Activated naive CD4-positive, alpha-beta T cell treated with anti-CD3 and anti-CD28 coated beads, Interleukin-2, amount 50 U/mL, for 72 hours (primary cell): ENCODE measurements around the gene FMNL2. TPM values are rescaled to one million over a fixed set of nuclear protein-coding genes. Genes with fewer than 3 reads are reported as not detected.

ENCODE experiments used
- ATAC-seq, 2 donors: fragments of 150-1000 bp; cut with Tn5 transposase; 2 replicates each; pipeline ENCODE4 v1.10.0; 2021; ENCODE audit warnings: mild to moderate bottlenecking in 2 of 2, moderate library complexity in 2 of 2
- DNase-seq, 2 donors: peaks; one replicate each; pipeline ENCODE4 v3.0.0; 2021 to 2022; ENCODE audit warnings: low spot score in 2 of 2
- H3K27ac Mint-ChIP-seq, 2 donors: one replicate each; pipeline ENCODE4 v1.8.0; 2022; ENCODE audit warnings: mild to moderate bottlenecking in 2 of 2, mixed read lengths in 2 of 2
- H3K36me3 Mint-ChIP-seq, 2 donors: one replicate each; pipeline ENCODE4 v1.8.0; 2022; ENCODE audit warnings: mixed read lengths in 2 of 2
- H3K9me3 Mint-ChIP-seq, 2 donors: one replicate each; pipeline ENCODE4 v1.8.0; 2022; ENCODE audit warnings: mixed read lengths in 2 of 2
- total RNA-seq, 2 donors: library from RNA; stranded (reverse); gene quantifications; one replicate each; pipeline ENCODE4 v1.2.3, GENCODE V29; 2022

The FMNL2 gene
- total RNA-seq, 2 donors from 2014 or later: 0.34 to 8.0 TPM

GRCh38 chr2:152406836-152407161 is 71.8 kb downstream of the FMNL2 start:
- DNase-seq (no peak), ATAC-seq (no peak)
- Mint-ChIP-seq H3K9me3 (no peaks in the 10 kb centered on the region), H3K27ac (peak overlapping the region in 1 of 2 donors; percentile 65), H3K36me3 (no peaks in the 10 kb centered on the region)

DNA sequence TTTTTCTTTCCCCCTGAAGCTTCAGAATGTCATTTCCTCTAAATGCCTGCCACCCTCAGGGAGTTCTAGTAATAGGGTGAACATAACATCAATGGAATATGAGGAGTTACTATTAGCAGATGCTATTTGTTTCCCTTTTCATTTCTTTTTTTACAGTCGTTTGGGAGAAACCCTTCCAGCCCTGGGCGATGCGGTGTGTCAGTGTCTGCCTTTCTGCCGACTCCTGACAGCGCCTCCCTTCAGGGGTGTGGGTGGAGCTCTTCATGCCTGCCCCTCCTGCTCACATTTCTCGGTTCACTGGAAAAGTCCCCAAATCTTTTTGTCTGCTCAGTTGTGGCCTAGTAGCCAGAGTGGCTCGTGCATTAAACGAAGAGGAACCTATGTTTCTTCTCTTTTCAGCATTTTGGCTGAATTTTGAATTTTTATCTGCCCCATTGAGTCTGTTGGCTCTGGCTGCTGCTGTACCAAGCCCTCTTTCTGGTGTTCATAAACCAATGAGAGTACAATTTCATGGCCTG is 72.3 kb downstream of the FMNL2 start:
- Mint-ChIP-seq H3K36me3 (no peaks in the 10 kb centered on the region), H3K27ac (peak overlapping the region in 1 of 2 donors; percentile 65), H3K9me3 (no peaks in the 10 kb centered on the region)
- DNase-seq (no peak), ATAC-seq (peak; percentile 40 to 70)

DNA sequence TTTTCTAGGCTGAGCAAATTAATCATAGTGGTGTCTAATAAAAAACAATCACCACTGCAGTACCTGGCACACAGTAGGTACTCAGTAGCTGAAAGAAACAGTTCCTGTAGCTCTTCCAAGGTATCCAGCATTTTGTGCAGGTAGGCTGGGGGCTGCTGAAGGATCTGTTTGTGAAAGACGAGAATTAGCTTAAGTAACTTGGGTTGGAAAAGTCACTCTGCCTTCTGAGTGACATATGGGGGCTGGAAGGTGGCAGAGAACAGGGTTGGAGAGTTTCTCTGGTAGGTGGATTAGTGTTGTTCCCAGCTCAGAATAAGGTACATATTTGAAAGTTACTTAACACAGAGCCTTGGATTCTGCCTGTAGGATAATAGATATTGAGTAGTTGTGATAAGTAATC is 72.8 kb downstream of the FMNL2 start:
- ATAC-seq (no peak), DNase-seq (no peak)
- Mint-ChIP-seq H3K36me3 (no peaks in the 10 kb centered on the region), H3K9me3 (no peaks in the 10 kb centered on the region), H3K27ac (peak overlapping the region in 1 of 2 donors; percentile 65)

DNA sequence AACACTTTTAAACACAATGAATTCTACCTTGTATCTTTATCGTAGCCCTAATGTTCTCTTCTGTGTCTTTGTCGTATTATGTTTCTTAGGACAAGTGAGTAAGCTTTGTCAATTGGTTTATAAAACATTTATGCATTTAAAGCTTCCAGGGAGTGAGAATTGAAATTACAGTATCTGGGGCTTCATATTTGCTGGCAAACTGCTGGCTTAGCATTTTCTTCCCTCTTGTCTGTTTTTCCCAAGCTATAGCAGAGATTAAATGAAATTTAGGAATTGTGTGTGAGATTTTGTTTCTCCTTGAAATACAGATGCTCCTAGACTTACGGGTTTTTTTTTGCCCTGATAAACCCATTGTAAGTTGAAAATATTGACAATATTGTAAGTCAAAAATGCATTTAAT is 73.3 kb downstream of the FMNL2 start:
- DNase-seq: no peak
- H3K27ac Mint-ChIP-seq: no peak overlapping the region

DNA sequence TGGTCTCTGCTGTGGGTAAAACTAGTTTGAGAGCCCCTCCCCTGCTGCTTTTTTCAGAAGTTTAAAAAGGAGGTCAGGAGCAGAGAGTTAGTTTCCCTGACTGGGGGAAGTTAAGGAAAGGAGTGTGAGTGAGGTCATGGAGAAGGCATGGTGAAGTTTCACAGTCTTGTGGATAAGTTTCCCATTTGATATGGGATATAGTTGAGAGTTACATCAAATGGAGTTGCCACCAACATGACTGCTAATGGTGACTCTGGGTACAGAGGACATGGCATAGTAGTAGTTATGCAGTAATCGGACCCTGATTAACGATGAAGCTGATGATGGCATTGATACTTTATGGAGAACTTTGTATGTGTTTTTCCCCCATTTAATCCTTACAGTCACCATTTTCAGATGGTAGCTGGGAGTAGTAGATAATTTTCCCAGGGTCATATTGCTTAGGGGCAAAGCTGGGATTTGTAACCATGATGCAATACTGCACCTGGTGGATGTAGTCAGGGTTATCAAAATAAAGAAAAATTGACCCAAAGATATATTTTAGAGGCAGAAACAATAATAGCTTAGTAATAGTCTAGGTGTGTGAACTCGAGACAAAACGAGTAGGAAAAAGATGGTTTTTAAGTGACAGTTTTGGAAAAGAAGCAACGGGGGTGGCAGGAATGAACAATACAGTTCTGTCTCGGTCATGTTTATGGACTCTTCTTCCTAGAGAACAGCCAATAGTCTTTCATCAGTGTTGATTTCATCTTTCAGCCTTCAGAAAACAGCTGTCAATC is 74.6 kb downstream of the FMNL2 start:
- DNase-seq: no peak

More for the DNA sequence above, 73.3 kb downstream of the FMNL2 start:
- Mint-ChIP-seq H3K9me3 (no peaks in the 10 kb centered on the region), H3K36me3 (no peaks in the 10 kb centered on the region)
- no peak for ATAC-seq

GRCh38 chr2:152410165-152410597 is 75.2 kb downstream of the FMNL2 start:
- H3K27ac Mint-ChIP-seq: no peak overlapping the region
- DNase-seq: no peak
- no peak for ATAC-seq
- peaks cover 0 to 5% of the 10 kb centered on the region in 2 donors for H3K9me3 Mint-ChIP-seq
- H3K36me3 Mint-ChIP-seq: no peaks in the 10 kb centered on the region

More for the DNA sequence above, 74.6 kb downstream of the FMNL2 start:
- no peak for ATAC-seq
- Mint-ChIP-seq H3K36me3 (no peaks in the 10 kb centered on the region), H3K9me3 (peaks cover 0 to 5% of the 10 kb centered on the region in 2 donors), H3K27ac (no peak overlapping the region)

- peaks cover 0 to 5% of the 10 kb centered on the region in 2 donors for H3K9me3 Mint-ChIP-seq
- H3K36me3 Mint-ChIP-seq: no peaks in the 10 kb centered on the region
- DNase-seq: no peak
- ATAC-seq: no peak
- no peak overlapping the region for H3K27ac Mint-ChIP-seq
Observed at GRCh38 chr2:152411154-152411553, 76.2 kb downstream of the FMNL2 start.

GRCh38 chr2:152413228-152414030 is 78.5 kb downstream of the FMNL2 start:
- H3K27ac Mint-ChIP-seq: no peak overlapping the region
- ATAC-seq (no peak), DNase-seq (no peak)
- H3K9me3 Mint-ChIP-seq: peaks cover 0 to 5% of the 10 kb centered on the region in 2 donors
- no peaks in the 10 kb centered on the region for H3K36me3 Mint-ChIP-seq

- no peaks in the 10 kb centered on the region for H3K36me3 Mint-ChIP-seq
- H3K27ac Mint-ChIP-seq: peak overlapping the region in 1 of 2 donors; percentile 86
- DNase-seq: peak in 1 of 2 donors; percentile 38
- ATAC-seq: peak; percentile 83 to 94
- peaks cover 0 to 5% of the 10 kb centered on the region in 2 donors for H3K9me3 Mint-ChIP-seq
Observed at GRCh38 chr2:152415231-152415642, 80.3 kb downstream of the FMNL2 start.

GRCh38 chr2:152415796-152416195 is 80.8 kb downstream of the FMNL2 start:
- ATAC-seq: no peak
- H3K27ac Mint-ChIP-seq: peak overlapping the region in 1 of 2 donors; percentile 77

GRCh38 chr2:152418688-152419087 is 83.7 kb downstream of the FMNL2 start:
- H3K36me3 Mint-ChIP-seq: no peaks in the 10 kb centered on the region
- H3K27ac Mint-ChIP-seq: peak overlapping the region in 1 of 2 donors; percentile 92
- DNase-seq (no peak), ATAC-seq (peak; percentile 23 to 29)
- H3K9me3 Mint-ChIP-seq: peaks cover 0 to 5% of the 10 kb centered on the region in 2 donors

More at GRCh38 chr2:152415796-152416195, 80.8 kb downstream of the FMNL2 start:
- DNase-seq: no peak
- H3K36me3 Mint-ChIP-seq: no peaks in the 10 kb centered on the region
- H3K9me3 Mint-ChIP-seq: peaks cover 0 to 5% of the 10 kb centered on the region in 2 donors

GRCh38 chr2:152419944-152420343 is 85.0 kb downstream of the FMNL2 start:
- ATAC-seq: peak in 1 of 2 donors; percentile 2
- no peak for DNase-seq
- H3K36me3 Mint-ChIP-seq: no peaks in the 10 kb centered on the region
- no peaks in the 10 kb centered on the region for H3K9me3 Mint-ChIP-seq
- H3K27ac Mint-ChIP-seq: no peak overlapping the region

GRCh38 chr2:152420363-152420762 is 85.4 kb downstream of the FMNL2 start:
- H3K27ac Mint-ChIP-seq: no peak overlapping the region

DNA sequence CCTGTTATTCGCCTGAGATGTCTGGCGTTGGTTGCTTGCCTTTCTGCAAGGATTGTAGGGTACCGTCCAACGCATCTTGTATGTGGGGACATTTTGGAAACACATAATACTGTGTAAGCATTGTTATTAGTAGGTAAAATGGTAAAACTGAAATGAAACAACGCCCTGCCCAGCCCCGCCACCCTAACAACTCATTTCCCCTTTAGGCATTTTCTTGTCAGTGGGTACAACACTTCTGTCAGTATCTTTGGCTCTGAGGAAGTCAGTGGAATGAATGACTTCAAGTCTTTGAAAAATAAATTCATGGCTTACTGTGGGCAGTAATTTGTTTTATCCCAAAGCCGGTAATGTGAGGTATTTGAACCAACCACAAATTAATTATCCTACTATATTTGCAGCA is 86.0 kb downstream of the FMNL2 start:
- Mint-ChIP-seq H3K27ac (no peak overlapping the region), H3K36me3 (no peaks in the 10 kb centered on the region), H3K9me3 (no peaks in the 10 kb centered on the region)
- ATAC-seq: no peak
- DNase-seq: no peak

More at GRCh38 chr2:152420363-152420762, 85.4 kb downstream of the FMNL2 start:
- H3K36me3 Mint-ChIP-seq: no peaks in the 10 kb centered on the region
- ATAC-seq (no peak), DNase-seq (no peak)
- no peaks in the 10 kb centered on the region for H3K9me3 Mint-ChIP-seq

DNA sequence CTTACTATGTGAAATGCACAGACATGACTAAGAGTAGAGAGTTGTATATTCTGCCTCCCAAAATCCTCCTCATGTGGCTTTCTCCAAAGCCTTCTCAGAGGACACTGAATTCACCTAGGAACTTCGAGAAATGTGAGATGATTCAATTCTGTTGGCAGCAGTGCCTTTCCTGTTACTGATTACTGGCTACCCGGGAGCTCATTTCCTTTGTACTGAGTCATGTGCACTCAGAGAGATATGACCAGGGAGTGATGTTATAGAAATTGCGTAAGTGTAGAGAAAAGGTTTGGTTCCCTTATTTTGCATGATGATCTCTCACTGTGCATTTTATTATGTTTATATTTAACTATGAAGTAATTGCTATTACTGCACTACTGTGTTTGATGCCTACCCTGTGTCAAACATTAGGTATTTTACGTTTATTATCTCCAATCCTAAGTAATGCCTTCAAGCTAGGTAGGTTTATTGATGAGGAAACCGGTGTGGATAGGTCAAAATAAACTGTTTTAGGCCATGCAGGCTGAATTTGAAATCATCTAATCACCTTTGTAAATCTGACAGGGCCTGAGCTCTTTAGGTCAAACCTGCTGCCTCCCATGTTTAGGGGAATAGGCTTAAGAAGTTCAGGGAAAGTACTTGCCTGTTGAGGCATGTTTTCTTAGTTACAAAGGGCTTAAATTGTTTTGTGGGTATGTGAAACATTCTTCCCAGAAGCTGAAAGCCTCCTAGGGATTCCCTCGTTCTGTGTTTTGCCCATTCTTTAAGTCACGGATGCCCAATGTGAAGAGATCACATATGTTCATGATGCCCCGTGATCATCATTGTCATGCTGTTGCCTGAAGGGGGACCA is 86.8 kb downstream of the FMNL2 start:
- no peaks in the 10 kb centered on the region for H3K36me3 Mint-ChIP-seq
- H3K27ac Mint-ChIP-seq: no peak overlapping the region
- ATAC-seq: peak; percentile 69 to 83
- DNase-seq: no peak
- H3K9me3 Mint-ChIP-seq: no peaks in the 10 kb centered on the region

GRCh38 chr2:152423684-152424083 is 88.7 kb downstream of the FMNL2 start:
- no peaks in the 10 kb centered on the region for H3K9me3 Mint-ChIP-seq
- H3K27ac Mint-ChIP-seq: no peak overlapping the region
- DNase-seq (no peak), ATAC-seq (no peak)
- no peaks in the 10 kb centered on the region for H3K36me3 Mint-ChIP-seq
